Testis (tissue), 2 donors: ENCODE results near the gene LSS.

Source experiments
- POLR2A ChIP-seq: fragments of 450-650 bp; IDR thresholded peaks from one replicate; pipeline ENCODE4 v1.6.1; 2017; ENCODE audit warnings: antibody characterized with exemption, mild to moderate bottlenecking, moderate library complexity
- TF ChIP-seq, protein P1 (sequence below), 3 experiments: fragments of 450-650 bp in 2 of 3; fragments of 200-600 bp in 1 of 3; sonication (generic) in 1 of 3; IDR thresholded peaks; one replicate each; pipeline ENCODE4 v1.5.1; 2016 to 2019; ENCODE audit warnings: antibody characterized with exemption in 3 of 3, mild to moderate bottlenecking in 2 of 3, moderate library complexity in 1 of 3

DNA sequence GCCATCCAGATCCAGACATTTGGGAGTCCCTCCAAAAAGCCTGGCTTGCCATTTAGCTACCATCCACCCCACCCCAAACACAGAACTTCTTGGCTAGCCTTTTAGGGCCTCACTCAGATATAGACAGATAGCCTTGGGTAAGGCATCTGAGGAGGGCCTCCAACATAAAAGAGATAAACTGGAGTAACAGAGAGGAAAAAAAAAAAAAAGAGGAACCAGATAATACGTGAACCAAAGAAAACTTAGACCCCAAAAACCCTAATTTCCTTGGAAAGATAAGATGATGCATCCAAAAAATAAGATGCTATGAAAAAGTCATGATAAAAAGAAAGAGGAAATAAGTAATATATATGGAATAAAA lies 19.8 kb upstream of the LSS start:
- TF ChIP-seq, protein P1, sequence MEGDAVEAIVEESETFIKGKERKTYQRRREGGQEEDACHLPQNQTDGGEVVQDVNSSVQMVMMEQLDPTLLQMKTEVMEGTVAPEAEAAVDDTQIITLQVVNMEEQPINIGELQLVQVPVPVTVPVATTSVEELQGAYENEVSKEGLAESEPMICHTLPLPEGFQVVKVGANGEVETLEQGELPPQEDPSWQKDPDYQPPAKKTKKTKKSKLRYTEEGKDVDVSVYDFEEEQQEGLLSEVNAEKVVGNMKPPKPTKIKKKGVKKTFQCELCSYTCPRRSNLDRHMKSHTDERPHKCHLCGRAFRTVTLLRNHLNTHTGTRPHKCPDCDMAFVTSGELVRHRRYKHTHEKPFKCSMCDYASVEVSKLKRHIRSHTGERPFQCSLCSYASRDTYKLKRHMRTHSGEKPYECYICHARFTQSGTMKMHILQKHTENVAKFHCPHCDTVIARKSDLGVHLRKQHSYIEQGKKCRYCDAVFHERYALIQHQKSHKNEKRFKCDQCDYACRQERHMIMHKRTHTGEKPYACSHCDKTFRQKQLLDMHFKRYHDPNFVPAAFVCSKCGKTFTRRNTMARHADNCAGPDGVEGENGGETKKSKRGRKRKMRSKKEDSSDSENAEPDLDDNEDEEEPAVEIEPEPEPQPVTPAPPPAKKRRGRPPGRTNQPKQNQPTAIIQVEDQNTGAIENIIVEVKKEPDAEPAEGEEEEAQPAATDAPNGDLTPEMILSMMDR (IDR thresholded peaks at IDR 0.05), result no peak
- TF ChIP-seq POLR2A, result no peak
